Mesenchymal stem cell (in vitro differentiated cells and primary cell): ENCODE data around the gene UBE2I.

Experiments used
- DNase-seq: peaks from one replicate; pipeline ENCODE4 v3.0.0-alpha.2; 2013
- H2AFZ ChIP-seq: one replicate; pipeline ENCODE4 v1.6.1; 2013; ENCODE audit warnings: low read depth, mild to moderate bottlenecking, control low read depth, inconsistent platforms, low read length, moderate library complexity
- H2AK5ac ChIP-seq: 2 replicates; pipeline ENCODE4 v1.6.1; 2013; ENCODE audit warnings: low read length, moderate library complexity, mild to moderate bottlenecking, inconsistent platforms; ENCODE audit not compliant: severe bottlenecking
- H2BK120ac ChIP-seq: one replicate; pipeline ENCODE4 v1.6.1; 2013; ENCODE audit warnings: low read depth, mild to moderate bottlenecking, inconsistent platforms, low read length, moderate library complexity
- H2BK12ac ChIP-seq, 2 experiments: one replicate each; pipeline ENCODE4 v1.6.1; 2013; ENCODE audit warnings: inconsistent platforms in 2 of 2, low read length in 2 of 2, mild to moderate bottlenecking in 2 of 2, moderate library complexity in 2 of 2, control low read depth in 1 of 2
- H2BK15ac ChIP-seq: one replicate; pipeline ENCODE4 v1.6.1; 2013; ENCODE audit warnings: mild to moderate bottlenecking, low read depth, inconsistent platforms; ENCODE audit not compliant: poor library complexity, severe bottlenecking
- H2BK5ac ChIP-seq: 2 replicates; pipeline ENCODE4 v1.6.1; 2013; ENCODE audit warnings: low read depth, mild to moderate bottlenecking, low read length, control low read depth, inconsistent platforms; ENCODE audit not compliant: poor library complexity, severe bottlenecking
- H3K14ac ChIP-seq, 2 experiments: one replicate each; pipeline ENCODE4 v1.6.1; 2013; ENCODE audit warnings: inconsistent platforms in 2 of 2, low read length in 2 of 2, control low read depth in 1 of 2, mild to moderate bottlenecking in 1 of 2, moderate library complexity in 1 of 2
- H3K18ac ChIP-seq, 2 experiments: one replicate each; pipeline ENCODE4 v1.6.1; 2013; ENCODE audit warnings: inconsistent platforms in 2 of 2, low read length in 2 of 2, control low read depth in 1 of 2, low read depth in 1 of 2, mild to moderate bottlenecking in 1 of 2
- H3K23ac ChIP-seq, 2 experiments: one replicate each; pipeline ENCODE4 v1.6.1; 2013; ENCODE audit warnings: inconsistent platforms in 2 of 2, low read length in 2 of 2, mild to moderate bottlenecking in 2 of 2, moderate library complexity in 2 of 2, control low read depth in 1 of 2
- H3K27ac ChIP-seq: 2 replicates; pipeline ENCODE4 v1.5.1; 2013; ENCODE audit warnings: mild to moderate bottlenecking, moderate library complexity, low read length, control low read depth, inconsistent platforms; ENCODE audit not compliant: poor library complexity, severe bottlenecking
- H3K27me3 ChIP-seq, 2 experiments: 2 replicates each; pipeline versions ENCODE4 v1.6.1 to v1.7.0; 2013; ENCODE audit warnings: low read length in 2 of 2, mild to moderate bottlenecking in 2 of 2, moderate library complexity in 2 of 2, control low read depth in 1 of 2, inconsistent platforms in 1 of 2; ENCODE audit not compliant: control insufficient read depth in 1 of 2, insufficient read depth in 1 of 2
- H3K36me3 ChIP-seq, 2 experiments: 2 replicates each; pipeline versions ENCODE4 v1.6.1 to v1.7.0; 2013; ENCODE audit warnings: low read length in 2 of 2, control low read depth in 1 of 2, inconsistent platforms in 1 of 2, low read depth in 1 of 2, mild to moderate bottlenecking in 1 of 2; ENCODE audit not compliant: insufficient read depth in 2 of 2, control insufficient read depth in 1 of 2
- H3K4ac ChIP-seq, 2 experiments: one replicate each; pipeline ENCODE4 v1.6.1; 2013; ENCODE audit warnings: inconsistent platforms in 2 of 2, low read length in 2 of 2, mild to moderate bottlenecking in 2 of 2, moderate library complexity in 2 of 2, control low read depth in 1 of 2, low read depth in 1 of 2
- H3K4me1 ChIP-seq: 2 replicates; pipeline ENCODE4 v1.6.1; 2013; ENCODE audit warnings: low read depth, low read length, control low read depth; ENCODE audit not compliant: control insufficient read depth, insufficient read depth
- H3K4me2 ChIP-seq: 2 replicates; pipeline ENCODE4 v1.6.1; 2013; ENCODE audit warnings: low read length, mild to moderate bottlenecking, inconsistent platforms; ENCODE audit not compliant: poor library complexity, severe bottlenecking
- H3K4me3 ChIP-seq, 2 experiments: 2 replicates each; pipeline versions ENCODE4 v1.5.1 to v1.7.0; 2013; ENCODE audit warnings: low read length in 2 of 2, mild to moderate bottlenecking in 2 of 2, control low read depth in 1 of 2, low read depth in 1 of 2; ENCODE audit not compliant: insufficient read depth in 1 of 2
- H3K79me1 ChIP-seq: replicated peaks from 2 replicates; pipeline ENCODE4 v1.6.1; 2013; ENCODE audit warnings: mild to moderate bottlenecking, control low read depth, low read length, inconsistent platforms; ENCODE audit not compliant: poor library complexity, severe bottlenecking
- H3K9ac ChIP-seq: 2 replicates; pipeline ENCODE4 v1.7.0; 2013; ENCODE audit warnings: mild to moderate bottlenecking, low read length, moderate library complexity
- H3K9me3 ChIP-seq: 2 replicates; pipeline ENCODE4 v1.7.0; 2013; ENCODE audit warnings: mild to moderate bottlenecking, low read length; ENCODE audit not compliant: control insufficient read depth
- H4K8ac ChIP-seq: one replicate; pipeline ENCODE4 v1.6.1; 2013; ENCODE audit warnings: inconsistent platforms, mild to moderate bottlenecking, low read length, moderate library complexity
- H4K91ac ChIP-seq: one replicate; pipeline ENCODE4 v1.6.1; 2013; ENCODE audit warnings: mild to moderate bottlenecking, low read length, inconsistent platforms
- WGBS: methylation state at CpG from one replicate; pipeline ENCODE4 v1.1.7; 2013; ENCODE audit warnings: mixed read lengths; 5-methylcytosine and 5-hydroxymethylcytosine counted together

The UBE2I gene

GRCh38 chr16:1367486-1368174 lies 58.2 kb downstream of the UBE2I start:
- Histone ChIP-seq H3K36me3 (peaks cover 59 to 72% of the 10 kb centered on the region in 2 experiments), H3K4me3 (peak overlapping the region in 1 of 2 experiments; percentile 4), H3K4me1 (peaks cover 3% of the 10 kb centered on the region), H3K79me1 (peaks cover 33% of the 10 kb centered on the region), H2AFZ (no peak overlapping the region), H3K23ac (no peak overlapping the region), H3K27ac (no peak overlapping the region), H2AK5ac (no peak overlapping the region), H2BK5ac (no peak overlapping the region), H2BK15ac (no peak overlapping the region), H3K9me3 (no peaks in the 10 kb centered on the region), H2BK120ac (no peak overlapping the region), H3K4ac (no peak overlapping the region), H2BK12ac (no peak overlapping the region), H3K18ac (no peak overlapping the region), H3K9ac (no peak overlapping the region), H4K91ac (no peak overlapping the region), H3K4me2 (no peak overlapping the region), H3K27me3 (no peaks in the 10 kb centered on the region), H4K8ac (peak overlapping the region; percentile 19), H3K14ac (no peak overlapping the region)
- 93% methylated on average over 18 of the region's 27 CpGs for WGBS
- DNase-seq = no peak

- Histone ChIP-seq H4K8ac (peak overlapping the region; percentile 65), H3K14ac (no peak overlapping the region), H3K4ac (no peak overlapping the region), H3K4me3 (no peak overlapping the region), H2BK5ac (no peak overlapping the region), H3K4me1 (peaks cover 18% of the 10 kb centered on the region), H2AK5ac (no peak overlapping the region), H2BK15ac (peak overlapping the region; percentile 19), H3K27me3 (no peaks in the 10 kb centered on the region), H3K79me1 (peaks cover 27% of the 10 kb centered on the region), H2BK12ac (no peak overlapping the region), H3K23ac (no peak overlapping the region), H4K91ac (no peak overlapping the region), H3K36me3 (peaks cover 24 to 67% of the 10 kb centered on the region in 2 experiments), H3K9me3 (no peaks in the 10 kb centered on the region), H3K9ac (no peak overlapping the region), H3K27ac (no peak overlapping the region), H3K18ac (no peak overlapping the region), H2BK120ac (no peak overlapping the region), H2AFZ (no peak overlapping the region), H3K4me2 (no peak overlapping the region)
- no peak for DNase-seq
- 97% methylated on average over 31 of the region's 33 CpGs for WGBS
Observed at GRCh38 chr16:1371054-1371978, 61.9 kb downstream of the UBE2I start.

- Histone ChIP-seq H3K14ac (no peak overlapping the region), H3K4me2 (no peak overlapping the region), H4K91ac (no peak overlapping the region), H3K18ac (no peak overlapping the region), H2BK5ac (no peak overlapping the region), H2AK5ac (no peak overlapping the region), H3K27me3 (no peaks in the 10 kb centered on the region), H3K79me1 (peaks cover 28% of the 10 kb centered on the region), H3K9me3 (no peaks in the 10 kb centered on the region), H3K36me3 (peaks cover 16 to 63% of the 10 kb centered on the region in 2 experiments), H3K9ac (no peak overlapping the region), H2BK12ac (no peak overlapping the region), H2BK15ac (no peak overlapping the region), H3K4me1 (peaks cover 21% of the 10 kb centered on the region), H2BK120ac (no peak overlapping the region), H3K4ac (no peak overlapping the region), H2AFZ (no peak overlapping the region), H3K4me3 (no peak overlapping the region), H4K8ac (no peak overlapping the region), H3K23ac (no peak overlapping the region), H3K27ac (no peak overlapping the region)
- DNase-seq = no peak
- 93% methylated on average over 8 of the region's 21 CpGs for whole genome bisulfite sequencing
Observed at GRCh38 chr16:1372292-1372950, 63.0 kb downstream of the UBE2I start.
